Right cardiac atrium (tissue), 5 donors: ENCODE data around the gene BST2. TPM values are rescaled to one million over a fixed set of nuclear protein-coding genes. Genes with fewer than 3 reads are reported as not detected.

Source experiments
- ATAC-seq, 2 donors: fragments of 200-7000 bp; cut with Tn5 transposase; one replicate each; pipeline versions ENCODE4 v1.8.0 to v1.9.1; 2020; ENCODE audit warnings: moderate library complexity in 2 of 2, mild to moderate bottlenecking in 1 of 2
- DNase-seq, 3 donors: peaks; one replicate each; pipeline ENCODE4 v3.0.0-alpha.2; 2020
- H3K27ac ChIP-seq: one replicate; pipeline ENCODE4 v1.5.1; 2013; ENCODE audit warnings: mild to moderate bottlenecking, low read length, control low read depth, moderate library complexity
- H3K27me3 ChIP-seq: one replicate; pipeline ENCODE4 v1.6.1; 2013; ENCODE audit not compliant: control insufficient read depth, insufficient read depth
- H3K4me1 ChIP-seq: one replicate; pipeline ENCODE4 v1.6.1; 2013; ENCODE audit warnings: low read length; ENCODE audit not compliant: control insufficient read depth, insufficient read depth
- H3K4me3 ChIP-seq: one replicate; pipeline ENCODE4 v1.5.1; 2013; ENCODE audit warnings: low read length, control low read depth
- H3K9me3 ChIP-seq: one replicate; pipeline ENCODE4 v1.6.1; 2013; ENCODE audit warnings: low read length; ENCODE audit not compliant: control insufficient read depth
- WGBS: extraction: QIAGEN DNeasy Blood & Tissue Kit; methylation state at CpG from one replicate; pipeline ENCODE4 v1.1.7; 2013; 5-methylcytosine and 5-hydroxymethylcytosine counted together
- intact Hi-C, 4 donors: fragments of 100-400 bp; cut with DNase I; formaldehyde crosslinking; loops; one replicate each; pipeline versions ENCODE4 v1.11.0 to v1.14.0; 2022 to 2023
- polyA plus RNA-seq: library from polyadenylated mRNA; stranded (reverse); fragments of 200-250 nt; gene quantifications from one replicate; pipeline ENCODE4 v1.2.3, GENCODE V29; 2013
- total RNA-seq, 4 donors: library from RNA; stranded (reverse); fragmentation: NEBNext Ultra II Directional; extraction: Animal tissue kit (Norgen Biotek cat#: 25700); gene quantifications; one replicate each; pipeline ENCODE4 v1.2.1, GENCODE V29; 2021
- donor health status: healthy with polysubstance abuse.
- donor health status: DM: no; HTN: yes; CAD: no.
- donor health status: DM: no; HTN: no; CAD: no.
- donor health status: DM: no; HTN: yes; CAD: no; lungs with severe emphysema.
- donor health status: DM: yes; HTN: yes; CAD: no.

The BST2 gene
- total and polyA plus RNA-seq, 5 donors: 32.3 to 56.3 (median 43.9) TPM

DNA sequence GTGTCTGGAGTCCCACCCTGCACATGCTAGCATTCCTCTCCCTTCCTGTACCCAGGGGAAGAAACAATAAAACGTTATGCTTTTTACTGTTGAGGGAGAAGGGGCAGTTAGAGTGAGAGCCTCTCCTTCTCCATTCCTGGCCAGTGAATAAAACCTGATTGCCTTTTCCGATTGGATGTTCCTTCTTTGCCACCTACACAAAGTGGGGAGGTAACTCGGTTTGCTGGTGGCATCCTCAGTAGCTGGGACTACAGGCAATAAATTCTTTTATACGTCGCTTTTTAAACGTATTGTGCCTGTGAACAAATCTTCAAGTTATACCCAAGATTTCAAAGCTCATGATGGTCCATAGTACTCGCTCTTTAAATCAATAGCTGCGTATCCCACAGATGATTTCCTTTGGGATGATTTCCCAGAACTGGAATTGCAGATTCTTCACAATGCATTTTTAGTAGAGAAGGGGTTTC is 13.8 kb upstream of the BST2 start:
- Histone ChIP-seq H3K27me3 (no peaks in the 10 kb centered on the region), H3K9me3 (no peaks in the 10 kb centered on the region), H3K4me3 (peak overlapping the region; percentile 46), H3K27ac (peak overlapping the region; percentile 75), H3K4me1 (no peaks in the 10 kb centered on the region)
- DNase-seq: no peak
- 32% methylated on average over 8 of the region's 8 CpGs for WGBS
- ATAC-seq: no peak
- intact Hi-C loops: no loop called here

DNA sequence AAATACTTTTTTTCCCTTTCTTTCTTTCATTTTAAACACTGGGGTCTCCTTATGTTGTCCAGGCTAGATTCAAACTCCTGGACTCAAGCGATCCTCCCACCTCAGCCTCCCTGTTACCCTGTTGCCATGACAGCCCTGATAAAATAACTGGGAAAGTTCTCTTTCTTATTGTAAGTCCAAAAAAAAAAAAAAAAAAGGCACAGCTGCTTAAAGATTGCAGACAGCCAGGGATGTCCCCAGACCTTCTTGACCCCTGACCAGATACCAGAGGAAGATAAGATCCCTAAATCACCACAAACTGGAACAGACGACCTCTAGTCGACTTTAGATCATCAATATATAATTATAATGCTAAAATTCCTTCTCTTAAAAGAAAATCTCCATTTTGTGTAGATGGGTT is 13.3 kb upstream of the BST2 start:
- intact Hi-C loops: no loop called here
- WGBS: 47% methylated on average over 3 of the region's 3 CpGs
- Histone ChIP-seq H3K4me3 (no peak overlapping the region), H3K4me1 (no peaks in the 10 kb centered on the region), H3K27ac (no peak overlapping the region), H3K9me3 (no peaks in the 10 kb centered on the region), H3K27me3 (no peaks in the 10 kb centered on the region)
- no peak for ATAC-seq
- DNase-seq: no peak

DNA sequence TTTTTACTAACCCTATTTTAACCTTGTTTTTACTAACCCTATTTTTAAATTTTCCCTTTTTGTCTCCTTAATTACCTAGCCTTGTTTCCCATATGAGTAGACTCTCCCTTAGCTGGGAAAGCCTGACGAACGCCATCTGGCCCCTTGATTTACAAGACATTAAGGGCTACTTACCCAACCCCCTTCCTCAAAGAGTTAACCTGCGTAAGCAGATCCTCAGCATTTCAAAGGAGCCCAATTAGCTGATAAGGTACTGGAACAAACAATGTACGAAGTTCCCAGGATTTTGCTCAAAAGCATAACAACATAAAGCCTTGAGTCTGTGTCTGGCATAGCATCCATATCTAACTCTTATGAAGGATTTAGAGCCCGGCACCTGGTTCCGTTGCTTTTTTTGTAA is 9.7 kb upstream of the BST2 start:
- H3K4me1 ChIP-seq: no peaks in the 10 kb centered on the region
- intact Hi-C loops: no loop called here
- no peaks in the 10 kb centered on the region for H3K9me3 ChIP-seq
- no peak for DNase-seq
- 64% methylated on average over 6 of the region's 6 CpGs for WGBS
- H3K4me3 ChIP-seq: no peak overlapping the region
- no peaks in the 10 kb centered on the region for H3K27me3 ChIP-seq
- no peak overlapping the region for H3K27ac ChIP-seq
- ATAC-seq: no peak

DNA sequence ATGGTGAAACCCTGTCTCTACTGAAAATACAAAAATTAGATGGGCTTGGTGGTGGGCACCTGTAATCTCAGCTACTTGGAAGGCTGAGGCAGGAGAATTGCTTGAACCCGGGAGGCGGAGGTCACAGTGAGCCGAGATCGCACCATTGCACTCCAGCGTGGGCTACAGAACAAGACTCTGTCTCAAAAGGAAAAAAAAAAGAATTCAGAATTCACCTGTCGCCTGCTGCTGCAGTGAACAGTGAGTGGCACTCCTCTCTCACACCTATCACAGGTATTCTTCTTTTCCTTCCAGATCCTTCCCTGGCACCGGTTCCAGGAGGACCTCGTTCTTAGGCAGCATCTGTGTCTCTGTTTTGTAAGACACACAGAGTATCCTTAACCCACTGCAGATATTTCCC is 8.7 kb upstream of the BST2 start:
- WGBS: 89% methylated on average over 8 of the region's 8 CpGs
- H3K4me1 ChIP-seq: no peaks in the 10 kb centered on the region
- no peaks in the 10 kb centered on the region for H3K9me3 ChIP-seq
- H3K27me3 ChIP-seq: no peaks in the 10 kb centered on the region
- H3K27ac ChIP-seq: no peak overlapping the region
- intact Hi-C loops: no loop called here
- H3K4me3 ChIP-seq: no peak overlapping the region
- DNase-seq (no peak), ATAC-seq (no peak)

DNA sequence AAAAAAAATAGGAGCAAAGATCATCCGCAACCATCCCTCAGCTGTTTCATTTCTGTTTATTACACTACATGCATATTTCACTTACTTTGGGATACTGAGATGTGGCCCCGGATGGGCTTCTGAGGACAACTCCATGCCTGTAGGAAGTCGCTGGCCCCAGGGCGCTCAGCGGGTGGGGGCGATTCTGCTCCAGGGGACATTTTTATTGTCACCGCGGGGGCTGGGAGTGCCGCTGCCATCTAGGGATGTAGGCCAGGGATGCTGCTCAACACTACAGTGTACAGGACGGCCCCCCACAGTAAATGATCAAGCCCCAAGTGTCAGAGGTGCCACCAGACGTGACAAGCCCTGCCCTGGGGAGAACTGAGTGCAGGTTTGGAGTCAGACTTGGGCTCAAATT is 6.4 kb upstream of the BST2 start:
- H3K9me3 ChIP-seq: no peaks in the 10 kb centered on the region
- no peak overlapping the region for H3K4me3 ChIP-seq
- no peaks in the 10 kb centered on the region for H3K27me3 ChIP-seq
- H3K4me1 ChIP-seq: no peaks in the 10 kb centered on the region
- intact Hi-C loops: no loop called here
- 78% methylated on average over 11 of the region's 11 CpGs for WGBS
- DNase-seq: no peak
- H3K27ac ChIP-seq: no peak overlapping the region
- ATAC-seq: no peak

DNA sequence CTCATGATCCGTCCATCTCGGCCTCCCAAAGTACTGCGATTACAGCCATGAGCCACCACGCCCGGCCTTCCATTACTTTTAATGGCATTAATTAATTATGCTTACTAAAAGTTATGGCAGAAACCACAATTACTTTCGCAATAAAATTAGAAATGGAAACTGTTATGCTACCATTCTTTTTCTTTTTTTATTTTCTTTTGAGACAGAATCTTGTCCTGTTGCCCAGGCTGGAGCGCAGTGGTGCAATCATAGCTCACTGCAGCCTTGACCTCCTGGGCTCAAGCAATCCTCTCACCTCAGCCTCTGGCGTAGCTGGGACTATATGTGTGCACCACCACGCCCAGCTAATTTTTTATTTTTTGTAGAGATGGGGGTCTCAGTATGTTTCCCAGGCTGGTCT is 4.6 kb upstream of the BST2 start:
- Histone ChIP-seq H3K27ac (no peak overlapping the region), H3K27me3 (no peaks in the 10 kb centered on the region), H3K4me1 (no peaks in the 10 kb centered on the region), H3K4me3 (no peak overlapping the region), H3K9me3 (no peaks in the 10 kb centered on the region)
- 94% methylated on average over 9 of the region's 9 CpGs for WGBS
- no peak for ATAC-seq
- intact Hi-C loops: no loop called here
- no peak for DNase-seq

DNA sequence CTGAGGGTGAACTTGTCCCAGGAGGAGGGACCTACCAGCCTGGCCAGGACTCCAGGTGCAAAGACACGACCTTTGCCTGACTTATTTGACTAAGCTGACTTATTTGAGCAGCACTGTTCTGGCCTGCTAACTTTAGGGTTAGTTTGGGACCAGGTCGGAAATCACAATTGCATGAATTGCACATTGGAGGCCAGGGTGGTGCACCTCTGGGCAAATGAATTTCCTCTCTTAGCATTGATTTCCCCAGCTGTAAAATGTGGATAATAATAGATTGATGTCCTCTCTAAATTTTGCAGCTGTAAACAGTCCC is 1.4 kb upstream of the BST2 start:
- H3K27me3 ChIP-seq: no peaks in the 10 kb centered on the region
- intact Hi-C loops: no loop called here
- no peaks in the 10 kb centered on the region for H3K9me3 ChIP-seq
- DNase-seq (no peak), ATAC-seq (no peak)
- H3K4me1 ChIP-seq: no peaks in the 10 kb centered on the region
- H3K27ac ChIP-seq: peak overlapping the region; percentile 74
- H3K4me3 ChIP-seq: peak overlapping the region; percentile 19
- WGBS: 46% methylated on average over 2 of the region's 2 CpGs

DNA sequence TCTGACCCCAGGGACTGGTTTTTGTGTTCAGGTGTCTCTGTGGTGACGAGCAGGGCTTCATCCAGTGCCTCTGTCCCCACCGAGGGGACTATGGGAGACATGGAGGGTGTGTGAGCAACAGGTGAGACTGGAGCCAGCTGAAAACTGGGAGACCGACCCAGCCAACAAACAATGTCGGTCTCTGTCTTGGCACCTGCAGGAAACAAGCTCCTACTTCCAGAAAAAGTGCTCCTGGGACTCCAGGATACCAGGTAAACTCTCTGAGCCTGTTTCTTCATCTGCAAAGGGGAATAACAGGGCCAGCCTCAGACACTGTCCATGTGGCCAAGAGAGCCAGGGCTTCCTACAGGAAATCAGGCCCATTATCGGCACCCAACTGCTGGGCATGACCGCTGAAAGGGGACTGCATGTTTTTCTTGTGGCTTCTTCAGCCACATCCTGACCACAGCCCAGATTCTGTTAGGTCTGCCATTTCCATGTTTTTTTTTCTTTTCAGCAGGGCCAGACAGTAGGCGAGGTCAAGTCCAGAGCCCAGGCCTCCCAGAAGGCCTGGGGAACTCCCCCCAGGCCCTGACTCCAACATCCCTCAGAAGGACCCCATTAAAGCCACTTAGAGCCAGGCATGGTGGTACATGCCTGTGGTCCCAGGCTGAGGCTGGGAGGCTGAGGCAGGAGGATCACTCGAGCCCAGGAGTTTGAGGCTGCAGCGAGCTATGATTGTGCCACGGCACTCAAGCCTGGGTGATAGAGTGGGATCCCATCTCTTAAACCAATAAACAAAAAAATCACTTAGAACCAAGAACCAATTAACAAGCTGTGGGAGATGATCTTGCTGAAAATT is 836 bp upstream of the BST2 start:
- Histone ChIP-seq H3K4me1 (no peaks in the 10 kb centered on the region), H3K4me3 (peak overlapping the region; percentile 19), H3K27me3 (no peaks in the 10 kb centered on the region), H3K9me3 (no peaks in the 10 kb centered on the region), H3K27ac (peak overlapping the region; percentile 74)
- DNase-seq (no peak), ATAC-seq (peak in 1 of 2 donors; percentile 23)
- 64% methylated on average over 10 of the region's 10 CpGs for WGBS
- intact Hi-C loops: no loop called here

DNA sequence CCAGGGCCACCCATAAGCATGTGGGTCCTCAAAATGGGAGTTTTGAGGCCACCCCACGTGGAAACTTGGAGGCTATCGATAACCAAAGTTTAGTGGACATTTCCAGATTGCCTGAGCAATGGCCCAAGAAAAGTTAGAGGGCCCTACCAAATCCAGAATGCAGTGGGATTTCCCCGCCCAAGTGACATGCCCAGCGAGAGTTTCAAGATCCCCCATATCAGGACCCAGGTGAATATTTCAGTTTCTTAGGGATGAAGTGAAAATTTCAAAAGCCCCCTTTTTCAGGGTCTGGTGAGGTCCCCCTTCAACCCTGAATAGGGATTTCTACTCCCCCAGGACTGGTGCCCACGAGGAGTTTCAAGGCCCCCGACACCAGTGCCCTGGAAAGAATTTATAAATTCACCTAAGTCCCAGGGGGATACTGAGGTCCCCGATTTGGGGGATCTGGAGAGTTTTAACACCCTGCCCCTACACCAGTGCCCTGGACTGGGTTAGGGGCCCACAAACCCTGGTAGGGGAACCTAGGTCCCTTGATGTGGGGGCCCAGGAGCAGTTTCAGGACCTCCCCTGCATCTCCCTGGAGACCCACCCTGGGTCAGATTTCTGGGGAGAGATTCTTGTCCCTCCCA is 695 bp downstream of the BST2 start:
- H3K9me3 ChIP-seq: no peaks in the 10 kb centered on the region
- H3K4me1 ChIP-seq: no peaks in the 10 kb centered on the region
- no peak for DNase-seq
- intact Hi-C loops: no loop called here
- H3K27me3 ChIP-seq: no peaks in the 10 kb centered on the region
- 61% methylated on average over 7 of the region's 7 CpGs for WGBS
- H3K4me3 ChIP-seq: peak overlapping the region; percentile 38
- H3K27ac ChIP-seq: peak overlapping the region; percentile 80
- ATAC-seq: no peak

DNA sequence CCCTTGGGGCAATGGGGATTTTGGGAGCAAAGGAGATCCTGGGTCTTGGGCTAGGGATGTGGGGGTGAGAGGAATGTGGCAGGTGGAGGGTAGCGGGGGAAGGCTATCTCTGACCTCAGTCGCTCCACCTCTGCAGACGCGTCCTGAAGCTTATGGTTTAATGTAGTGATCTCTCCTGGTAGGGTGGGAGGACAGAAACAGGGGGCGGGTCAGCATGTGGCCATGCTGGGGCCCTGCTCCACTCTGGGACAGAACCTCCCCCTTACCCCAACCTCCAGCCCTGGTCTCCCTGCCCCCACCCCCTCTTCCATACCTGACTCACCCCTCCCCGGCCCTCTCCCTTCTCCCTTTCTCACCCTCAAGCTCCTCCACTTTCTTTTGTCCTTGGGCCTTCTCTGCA is 1.4 kb downstream of the BST2 start:
- Histone ChIP-seq H3K27me3 (no peaks in the 10 kb centered on the region), H3K9me3 (no peaks in the 10 kb centered on the region), H3K27ac (peak overlapping the region; percentile 6), H3K4me3 (peak overlapping the region; percentile 38), H3K4me1 (no peaks in the 10 kb centered on the region)
- ATAC-seq (no peak), DNase-seq (no peak)
- whole genome bisulfite sequencing: 74% methylated on average over 6 of the region's 6 CpGs
- intact Hi-C loops: no loop called here

DNA sequence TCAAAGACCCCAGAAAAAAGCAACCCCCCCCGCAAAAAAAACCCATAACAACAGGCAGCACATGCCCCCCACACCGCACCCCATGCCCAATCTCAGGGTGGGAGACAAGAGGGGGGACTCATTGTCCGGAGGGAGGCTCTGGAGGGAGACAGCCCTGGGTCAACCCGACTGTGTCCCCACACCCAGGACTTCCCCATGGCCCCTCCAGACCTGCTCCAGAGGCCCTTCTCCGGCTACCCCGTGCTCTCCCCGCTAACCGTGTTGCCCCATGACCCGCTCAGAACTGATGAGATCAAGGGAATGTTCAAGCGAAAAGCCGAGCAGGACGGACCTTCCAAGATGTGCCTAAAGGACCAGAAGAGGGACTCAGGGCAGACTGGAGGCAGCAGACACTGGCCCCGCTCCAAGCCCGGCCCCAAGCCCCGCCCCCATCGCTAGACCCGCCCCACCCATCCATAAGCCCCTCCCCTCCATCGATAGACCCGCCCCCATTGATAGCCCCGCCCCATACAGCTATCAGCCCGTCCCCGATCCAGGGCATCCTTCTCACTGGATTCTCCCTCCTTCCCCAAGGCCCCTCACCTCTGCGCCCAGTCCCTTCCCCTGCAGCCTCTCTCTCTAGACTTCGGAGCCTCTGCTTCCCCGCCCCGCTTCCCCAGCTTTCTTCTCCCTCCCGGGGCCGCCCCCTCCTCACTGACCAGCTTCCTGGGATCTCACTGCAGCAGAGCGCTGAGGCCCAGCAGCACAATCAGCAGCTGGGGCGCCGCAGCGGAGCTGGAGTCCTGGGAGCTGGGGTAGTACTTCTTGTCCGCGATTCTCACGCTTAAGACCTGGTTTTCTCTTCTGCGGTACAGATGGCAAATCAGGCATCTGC is 2.2 kb downstream of the BST2 start:
- WGBS: 38% methylated on average over 36 of the region's 36 CpGs
- intact Hi-C loops: no loop called here
- ATAC-seq (peak; percentile 9 to 69), DNase-seq (peak; percentile 49 to 77 (median 66))
- peak overlapping the region; percentile 38 for H3K4me3 ChIP-seq
- no peaks in the 10 kb centered on the region for H3K9me3 ChIP-seq
- H3K27ac ChIP-seq: no peak overlapping the region
- no peaks in the 10 kb centered on the region for H3K27me3 ChIP-seq
- H3K4me1 ChIP-seq: no peaks in the 10 kb centered on the region
